H1 (cell line): Measurements from ENCODE around the gene DOK3. TPM values are rescaled to one million over a fixed set of nuclear protein-coding genes. Genes with fewer than 3 reads are reported as not detected.

Experiments
- CBX8 ChIP-seq: fragments of 300-800, 300-1000 bp; sonication (generic); IDR thresholded peaks from 2 replicates; pipeline ENCODE4 v1.7.1; 2016; ENCODE audit warnings: low read depth, low read length, borderline replicate concordance
- CEBPB ChIP-seq: IDR thresholded peaks from 2 replicates; pipeline ENCODE4 v1.6.1; 2012; ENCODE audit warnings: low read depth, low read length
- CHD1 ChIP-seq: IDR thresholded peaks from 2 replicates; pipeline ENCODE4 v1.6.1; 2012; ENCODE audit warnings: low read depth, low read length, improper control_type of control experiment
- CREB1 ChIP-seq: IDR thresholded peaks from 2 replicates; pipeline ENCODE4 v1.6.1; 2012; ENCODE audit warnings: inconsistent platforms
- GTF2F1 ChIP-seq: IDR thresholded peaks from 2 replicates; pipeline ENCODE4 v1.6.1; 2012; ENCODE audit warnings: low read depth, low read length, improper control_type of control experiment, borderline replicate concordance
- HDAC6 ChIP-seq: IDR thresholded peaks from one replicate; pipeline ENCODE4 v1.7.1; 2012; ENCODE audit warnings: low read depth, mild to moderate bottlenecking, inconsistent platforms, low read length, moderate library complexity
- JUN ChIP-seq: IDR thresholded peaks from 2 replicates; pipeline ENCODE4 v1.6.1; 2011; ENCODE audit warnings: low read depth, mild to moderate bottlenecking, improper control_type of control experiment, low read length
- KDM5A ChIP-seq: fragments of 200-600 bp; IDR thresholded peaks from 2 replicates; pipeline ENCODE4 v1.7.1; 2012; ENCODE audit warnings: mild to moderate bottlenecking, low read length, inconsistent platforms, mixed read lengths
- MAFK ChIP-seq: IDR thresholded peaks from 2 replicates; pipeline ENCODE4 v1.6.1; 2012; ENCODE audit warnings: low read depth, mild to moderate bottlenecking, improper control_type of control experiment, low read length
- MAX ChIP-seq: IDR thresholded peaks from 2 replicates; pipeline ENCODE4 v1.6.1; 2012; ENCODE audit warnings: inconsistent platforms
- NANOG ChIP-seq: IDR thresholded peaks from 2 replicates; pipeline ENCODE4 v1.6.1; 2011; ENCODE audit warnings: low read length, low read depth, mild to moderate bottlenecking, inconsistent platforms; ENCODE audit not compliant: insufficient read depth, poor library complexity, severe bottlenecking
- POLR2AphosphoS5 ChIP-seq: IDR thresholded peaks from 2 replicates; pipeline ENCODE4 v1.6.1; 2011; ENCODE audit warnings: low read depth, low read length
- POU5F1 ChIP-seq: IDR thresholded peaks from 2 replicates; pipeline ENCODE4 v1.6.1; 2011; ENCODE audit warnings: low read depth, mild to moderate bottlenecking, low read length, moderate library complexity
- RFX5 ChIP-seq: IDR thresholded peaks from 2 replicates; pipeline ENCODE4 v1.6.1; 2011; ENCODE audit warnings: low read depth, low read length, improper control_type of control experiment, borderline replicate concordance
- RXRA ChIP-seq: IDR thresholded peaks from 2 replicates; pipeline ENCODE4 v1.6.1; 2011; ENCODE audit warnings: low read depth, mild to moderate bottlenecking, low read length, moderate library complexity; ENCODE audit not compliant: insufficient read depth
- SIN3A ChIP-seq, 2 experiments: IDR thresholded peaks in 1 of 2; conservative IDR thresholded peaks in 1 of 2; 2 replicates each; pipeline ENCODE4 v1.6.1; 2011 to 2012; ENCODE audit warnings: low read length in 2 of 2, improper control_type of control experiment in 1 of 2, low read depth in 1 of 2, mild to moderate bottlenecking in 1 of 2
- SP1 ChIP-seq: IDR thresholded peaks from 2 replicates; pipeline ENCODE4 v1.6.1; 2011; ENCODE audit warnings: low read depth, low read length
- SP2 ChIP-seq: IDR thresholded peaks from 2 replicates; pipeline ENCODE4 v1.6.1; 2012; ENCODE audit warnings: mild to moderate bottlenecking, low read length, inconsistent platforms
- SRF ChIP-seq: IDR thresholded peaks from 2 replicates; pipeline ENCODE4 v1.6.1; 2011; ENCODE audit warnings: mild to moderate bottlenecking, low read depth, low read length, moderate library complexity
- SUZ12 ChIP-seq: fragments of 200-600 bp; sonication (generic); IDR thresholded peaks from 2 replicates; pipeline ENCODE4 v1.6.1; 2012; ENCODE audit warnings: mild to moderate bottlenecking, inconsistent platforms, low read length, moderate library complexity, mixed read lengths
- TBP ChIP-seq: IDR thresholded peaks from 2 replicates; pipeline ENCODE4 v1.6.1; 2011; ENCODE audit warnings: low read depth, low read length, improper control_type of control experiment
- TCF12 ChIP-seq: IDR thresholded peaks from 2 replicates; pipeline ENCODE4 v1.6.1; 2011; ENCODE audit warnings: low read depth, mild to moderate bottlenecking, low read length
- USF2 ChIP-seq: IDR thresholded peaks from 2 replicates; pipeline ENCODE4 v1.6.1; 2011; ENCODE audit warnings: low read length, improper control_type of control experiment
- polyA plus RNA-seq, 7 experiments: library from polyadenylated mRNA; depleted of rRNA in 3 of 7; stranded (reverse) in 5 of 7; unstranded in 2 of 7; fragments of >200 nt in 5 of 7; fragments of 200-250 nt in 2 of 7; gene quantifications; 1 replicate in 5 of 7; 2 replicates in 1 of 7; 4 replicates in 1 of 7; pipeline versions ENCODE4 v1.2.1 to v1.2.3, GENCODE V29; 2011 to 2013; ENCODE audit warnings: missing spikeins in 2 of 7, mixed read lengths in 2 of 7
- total RNA-seq: library from RNA; stranded (reverse); fragmentation: NEBNext Ultra II Directional; extraction: Animal tissue kit (Norgen Biotek cat#: 25700); gene quantifications from 2 replicates; pipeline ENCODE4 v1.2.1, GENCODE V29; 2021

The DOK3 gene
- total and polyA plus RNA-seq, 2 of the 8 experiments (the other 6 are each of a cell fraction or from before 2014, with no cell fraction given) = 4.2 to 6.4 TPM

GRCh38 chr5:177554474-177555111 is 45.0 kb upstream of the DOK3 start, which contains the start of gene FAM193B (continued):
- TF ChIP-seq POU5F1 = no peak
- peak; percentile 38; the same call in 1 of the 2 replicates for TF ChIP-seq TBP
- no peak for TF ChIP-seq CEBPB
- TF ChIP-seq SP2 = no peak
- TF ChIP-seq JUN = no peak
- TF ChIP-seq POLR2AphosphoS5 = no peak
- TF ChIP-seq CREB1 = peak; percentile 21; the same call in 1 of the 2 replicates
- no peak for TF ChIP-seq CBX8
- no peak for TF ChIP-seq USF2
- TF ChIP-seq MAFK = no peak
- TF ChIP-seq GTF2F1 = no peak
- peak; percentile 75 for TF ChIP-seq MAX
- no peak for TF ChIP-seq SUZ12
- no peak for TF ChIP-seq RXRA
- TF ChIP-seq TCF12 = no peak
- TF ChIP-seq NANOG = no peak
- no peak for TF ChIP-seq RFX5
- TF ChIP-seq KDM5A = no peak
- TF ChIP-seq CHD1 = no peak
- no peak for TF ChIP-seq SIN3A (conservative IDR thresholded peaks at IDR 0.05 in 1 of 2, IDR thresholded peaks at IDR 0.05 in 1 of 2; ENCODE audit: low read depth in 1 of 2, low read length in 2 of 2)
- TF ChIP-seq SP1 = no peak
- TF ChIP-seq HDAC6 = no peak
- no peak for TF ChIP-seq SRF
